ENCODE results near the gene LCNL1. TPM values are rescaled to one million over a fixed set of nuclear protein-coding genes. Genes with fewer than 3 reads are reported as not detected.

The LCNL1 gene
- total and polyA plus RNA-seq, 4 donors: 0.01 to 0.08 TPM; not detected in 2

- TF ChIP-seq HNF4G (IDR thresholded peaks at IDR 0.05): no peak
These were observed 12.1 kb downstream of the LCNL1 start (continued) for GRCh38 chr9:136994888-136995230.

DNA sequence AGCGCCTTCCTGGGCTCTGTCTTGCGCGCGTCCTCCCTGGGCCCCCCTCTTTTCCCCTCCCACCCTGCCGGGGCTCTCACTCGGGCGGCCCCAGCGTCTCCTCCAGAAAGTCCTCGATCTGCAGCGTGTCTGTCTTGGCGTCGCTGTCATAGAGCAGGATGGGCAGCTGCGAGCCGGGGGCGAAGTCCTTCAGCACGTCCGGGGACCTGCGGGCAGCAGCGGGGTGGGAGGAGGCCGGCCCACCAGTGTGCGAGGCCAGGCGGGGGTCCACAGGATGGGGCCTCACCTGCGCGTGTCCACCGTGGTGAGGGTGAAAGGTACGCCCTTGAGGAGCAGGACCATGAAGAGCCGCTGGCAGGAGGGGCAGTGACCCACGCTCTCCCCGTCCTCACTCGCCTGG, 12.6 kb downstream of the LCNL1 start:
- peaks cover 0 to 3% (median 0%) of the 10 kb centered on the region in 4 donors for H3K36me3 ChIP-seq (ENCODE audit: control insufficient read depth in 4 of 4, insufficient read depth in 3 of 4, low read depth in 1 of 4, low read length in 3 of 4)
- 28% methylated on average over 30 of the region's 30 CpGs for WGBS
- TF ChIP-seq TAF1 (conservative IDR thresholded peaks at IDR 0.05) (no peak), EGR1 (IDR thresholded peaks at IDR 0.05; ENCODE audit: low read depth in 2 of 2) (no peak), FOXA2 (IDR thresholded peaks at IDR 0.05) (no peak), SP1 (IDR thresholded peaks at IDR 0.05) (no peak), ATF3 (IDR thresholded peaks at IDR 0.05) (no peak), REST (IDR thresholded peaks at IDR 0.05) (no peak), GABPA (IDR thresholded peaks at IDR 0.05 in 1 of 2, conservative IDR thresholded peaks at IDR 0.05 in 1 of 2) (no peak), JUND (IDR thresholded peaks at IDR 0.05) (no peak), HNF4A (conservative IDR thresholded peaks at IDR 0.05) (no peak), HNF4G (IDR thresholded peaks at IDR 0.05) (no peak), NR2F2 (IDR thresholded peaks at IDR 0.05) (no peak), FOXA1 (IDR thresholded peaks at IDR 0.05) (no peak), RXRA (IDR thresholded peaks at IDR 0.05) (no peak)
- TF ChIP-seq, protein P1, sequence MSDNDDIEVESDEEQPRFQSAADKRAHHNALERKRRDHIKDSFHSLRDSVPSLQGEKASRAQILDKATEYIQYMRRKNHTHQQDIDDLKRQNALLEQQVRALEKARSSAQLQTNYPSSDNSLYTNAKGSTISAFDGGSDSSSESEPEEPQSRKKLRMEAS (IDR thresholded peaks at IDR 0.05): no peak
- TF ChIP-seq, protein P2, sequence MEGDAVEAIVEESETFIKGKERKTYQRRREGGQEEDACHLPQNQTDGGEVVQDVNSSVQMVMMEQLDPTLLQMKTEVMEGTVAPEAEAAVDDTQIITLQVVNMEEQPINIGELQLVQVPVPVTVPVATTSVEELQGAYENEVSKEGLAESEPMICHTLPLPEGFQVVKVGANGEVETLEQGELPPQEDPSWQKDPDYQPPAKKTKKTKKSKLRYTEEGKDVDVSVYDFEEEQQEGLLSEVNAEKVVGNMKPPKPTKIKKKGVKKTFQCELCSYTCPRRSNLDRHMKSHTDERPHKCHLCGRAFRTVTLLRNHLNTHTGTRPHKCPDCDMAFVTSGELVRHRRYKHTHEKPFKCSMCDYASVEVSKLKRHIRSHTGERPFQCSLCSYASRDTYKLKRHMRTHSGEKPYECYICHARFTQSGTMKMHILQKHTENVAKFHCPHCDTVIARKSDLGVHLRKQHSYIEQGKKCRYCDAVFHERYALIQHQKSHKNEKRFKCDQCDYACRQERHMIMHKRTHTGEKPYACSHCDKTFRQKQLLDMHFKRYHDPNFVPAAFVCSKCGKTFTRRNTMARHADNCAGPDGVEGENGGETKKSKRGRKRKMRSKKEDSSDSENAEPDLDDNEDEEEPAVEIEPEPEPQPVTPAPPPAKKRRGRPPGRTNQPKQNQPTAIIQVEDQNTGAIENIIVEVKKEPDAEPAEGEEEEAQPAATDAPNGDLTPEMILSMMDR (IDR thresholded peaks at IDR 0.05; ENCODE audit: low read depth, low read length, missing input control): no peak
- TF ChIP-seq, protein P3, sequence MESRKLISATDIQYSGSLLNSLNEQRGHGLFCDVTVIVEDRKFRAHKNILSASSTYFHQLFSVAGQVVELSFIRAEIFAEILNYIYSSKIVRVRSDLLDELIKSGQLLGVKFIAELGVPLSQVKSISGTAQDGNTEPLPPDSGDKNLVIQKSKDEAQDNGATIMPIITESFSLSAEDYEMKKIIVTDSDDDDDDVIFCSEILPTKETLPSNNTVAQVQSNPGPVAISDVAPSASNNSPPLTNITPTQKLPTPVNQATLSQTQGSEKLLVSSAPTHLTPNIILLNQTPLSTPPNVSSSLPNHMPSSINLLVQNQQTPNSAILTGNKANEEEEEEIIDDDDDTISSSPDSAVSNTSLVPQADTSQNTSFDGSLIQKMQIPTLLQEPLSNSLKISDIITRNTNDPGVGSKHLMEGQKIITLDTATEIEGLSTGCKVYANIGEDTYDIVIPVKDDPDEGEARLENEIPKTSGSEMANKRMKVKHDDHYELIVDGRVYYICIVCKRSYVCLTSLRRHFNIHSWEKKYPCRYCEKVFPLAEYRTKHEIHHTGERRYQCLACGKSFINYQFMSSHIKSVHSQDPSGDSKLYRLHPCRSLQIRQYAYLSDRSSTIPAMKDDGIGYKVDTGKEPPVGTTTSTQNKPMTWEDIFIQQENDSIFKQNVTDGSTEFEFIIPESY (IDR thresholded peaks at IDR 0.05): no peak
- H3K27me3 ChIP-seq (ENCODE audit: control insufficient read depth in 4 of 4, insufficient read depth in 4 of 4, low read length in 3 of 4): no peaks in the 10 kb centered on the region
- H3K9me3 ChIP-seq (ENCODE audit: control insufficient read depth in 4 of 4, low read length in 3 of 4): no peaks in the 10 kb centered on the region
- peaks cover 7 to 32% (median 15%) of the 10 kb centered on the region in 4 donors for H3K4me1 ChIP-seq (ENCODE audit: control insufficient read depth in 4 of 4, insufficient read depth in 4 of 4, low read length in 3 of 4)
- H3K9ac ChIP-seq (ENCODE audit: low read depth in 1 of 2, low read length in 2 of 2): no peak overlapping the region
- DNase-seq (ENCODE audit: low spot score): no peak
- H3K4me3 ChIP-seq (ENCODE audit: low read depth in 1 of 3, low read length in 3 of 3): no peak overlapping the region
- no peak overlapping the region for H3K27ac ChIP-seq (ENCODE audit: low read depth in 1 of 2, low read length in 2 of 2)
